NCI-H2196 (cell line): Measurements from ENCODE around the gene CENPE.

Experiments used
- DNase-seq: peaks from one replicate; lab custom pipeline; 2025; ENCODE audit not compliant: unreplicated experiment; lab: John Stamatoyannopoulos, UW

Gene CENPE

GRCh38 chr4:103136671-103137445, 61.3 kb downstream of the CENPE start:
- no peak for DNase-seq

DNA sequence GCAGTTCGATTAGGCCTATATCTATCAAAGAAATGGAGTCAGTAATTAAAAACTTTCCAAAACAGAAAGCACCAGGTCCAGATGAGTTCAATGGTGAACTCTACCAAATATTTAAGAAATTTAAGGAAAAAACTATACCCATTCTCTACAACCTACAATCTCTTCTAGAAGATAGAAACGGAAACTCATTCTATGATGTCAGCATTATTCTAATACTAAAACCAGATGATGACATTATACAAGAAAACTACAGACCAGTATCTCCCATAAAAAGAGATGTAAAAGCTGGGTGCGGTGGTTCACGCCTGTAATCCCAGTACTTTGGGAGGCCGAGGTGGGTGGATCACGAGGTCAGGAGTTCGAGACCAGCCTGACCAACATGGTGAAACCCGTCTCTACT, 69.0 kb downstream of the CENPE start:
- DNase-seq: no peak

- DNase-seq: no peak
These were observed 72.0 kb downstream of the CENPE start for GRCh38 chr4:103126126-103126525.

DNA sequence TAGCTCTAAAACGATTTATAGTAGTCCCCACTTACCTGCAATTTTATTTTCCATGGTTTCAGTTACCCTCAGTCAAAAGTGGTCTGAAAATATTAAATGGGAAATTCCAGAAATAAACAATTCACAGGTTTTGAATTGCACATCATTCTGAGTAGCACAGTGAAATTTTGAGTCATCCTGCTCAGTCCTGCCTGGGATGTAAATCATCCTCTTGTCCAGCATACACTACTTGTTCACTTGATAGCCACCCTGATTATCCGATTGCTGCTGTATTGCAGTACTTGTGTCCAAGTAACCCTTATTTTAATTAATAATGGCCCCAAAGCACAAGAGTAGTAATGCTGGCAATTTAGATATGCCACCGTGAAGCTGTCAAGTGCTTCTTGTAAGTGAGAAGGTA, 75.0 kb downstream of the CENPE start:
- DNase-seq: no peak

- no peak for DNase-seq
These were observed 80.0 kb downstream of the CENPE start for GRCh38 chr4:103118166-103118565.

DNA sequence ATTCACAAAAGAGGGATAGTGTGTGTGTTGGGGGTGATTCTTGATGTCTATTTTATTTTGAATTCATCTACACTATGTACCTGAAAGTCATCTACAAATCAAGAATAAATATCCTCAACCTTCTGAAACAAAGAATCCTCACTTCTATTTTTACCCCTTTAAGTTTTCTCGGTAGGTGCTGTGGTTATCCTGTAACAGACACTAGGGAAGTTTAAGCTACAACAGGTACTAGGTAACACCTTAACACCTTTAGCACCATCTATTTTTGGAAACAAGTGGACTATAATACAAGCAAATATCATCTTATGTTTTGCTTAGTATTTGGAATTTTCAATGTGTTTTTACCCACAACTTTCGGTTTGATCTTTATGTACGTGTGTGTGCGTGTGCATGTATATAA, 86.5 kb downstream of the CENPE start:
- no peak for DNase-seq

GRCh38 chr4:103108542-103108941, 89.6 kb downstream of the CENPE start:
- DNase-seq: no peak

GRCh38 chr4:103105558-103106356, 92.4 kb downstream of the CENPE start:
- DNase-seq: no peak

- no peak for DNase-seq
These were observed 93.3 kb downstream of the CENPE start for GRCh38 chr4:103104886-103105285.

DNA sequence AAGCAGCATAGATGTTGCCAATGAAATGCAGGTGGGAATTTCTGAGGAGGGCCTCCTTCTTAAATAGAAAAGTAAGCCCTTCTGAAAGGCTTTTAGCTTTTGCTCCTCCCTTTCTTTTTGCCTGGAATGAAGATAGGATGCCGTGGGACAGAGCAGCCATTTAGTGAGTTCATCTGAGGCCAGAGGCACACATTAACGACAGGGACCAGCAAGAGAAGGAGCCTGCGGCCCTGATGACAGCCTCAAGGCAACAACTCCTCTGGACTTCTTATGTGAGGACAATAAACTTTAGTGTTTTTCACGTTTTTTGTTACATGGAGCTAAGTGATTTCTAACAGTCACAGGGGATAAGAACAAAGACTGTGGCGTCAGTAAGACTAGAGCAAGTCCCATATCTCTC, 97.5 kb downstream of the CENPE start:
- DNase-seq: no peak

DNA sequence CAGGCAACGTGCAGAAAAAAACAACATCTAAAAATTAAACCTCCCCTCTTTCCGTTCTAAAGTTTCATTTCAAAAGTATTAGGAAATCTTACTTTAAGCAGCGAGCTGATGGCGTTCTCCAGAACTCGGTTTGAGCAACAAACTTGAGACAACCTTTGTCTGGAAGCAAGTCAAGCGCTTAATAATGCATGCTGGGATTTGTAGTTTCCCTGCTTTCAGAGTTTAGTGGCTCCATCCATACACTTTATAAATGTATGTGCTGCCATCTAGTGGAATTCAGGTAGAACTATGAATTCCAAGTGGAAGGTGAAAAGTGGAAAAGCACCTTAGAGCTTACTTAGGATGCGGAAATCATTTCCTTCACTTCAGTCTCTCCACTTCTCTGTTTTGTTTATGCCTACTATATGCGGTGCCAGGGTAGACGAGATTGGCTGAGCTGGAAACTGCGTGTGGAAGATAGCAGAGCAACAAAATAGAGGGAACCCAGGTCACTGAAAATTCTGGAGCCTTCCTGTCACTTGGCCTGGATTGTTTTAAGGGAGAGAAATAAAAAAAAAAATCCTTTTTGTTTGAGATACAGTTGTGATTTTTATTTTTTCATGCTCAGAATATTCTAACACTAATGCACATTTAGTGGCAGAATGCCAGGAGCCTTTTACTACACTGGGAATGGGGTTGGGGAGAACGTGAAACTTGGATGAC, 98.3 kb downstream of the CENPE start, which contains the start of gene BDH2:
BDH2 (minus strand) TSS at position 144 of the 702 bp plus-strand sequence. CDS start 3,580 bp downstream, outside the sequence.
- DNase-seq: peak; percentile 66

- no peak for DNase-seq
These were observed 99.2 kb downstream of the CENPE start for GRCh38 chr4:103098756-103099440.

- no peak for DNase-seq
These were observed 99.8 kb downstream of the CENPE start for GRCh38 chr4:103098341-103098740.

- no peak for DNase-seq
These were observed 101.0 kb downstream of the CENPE start for GRCh38 chr4:103097112-103097511.

DNA sequence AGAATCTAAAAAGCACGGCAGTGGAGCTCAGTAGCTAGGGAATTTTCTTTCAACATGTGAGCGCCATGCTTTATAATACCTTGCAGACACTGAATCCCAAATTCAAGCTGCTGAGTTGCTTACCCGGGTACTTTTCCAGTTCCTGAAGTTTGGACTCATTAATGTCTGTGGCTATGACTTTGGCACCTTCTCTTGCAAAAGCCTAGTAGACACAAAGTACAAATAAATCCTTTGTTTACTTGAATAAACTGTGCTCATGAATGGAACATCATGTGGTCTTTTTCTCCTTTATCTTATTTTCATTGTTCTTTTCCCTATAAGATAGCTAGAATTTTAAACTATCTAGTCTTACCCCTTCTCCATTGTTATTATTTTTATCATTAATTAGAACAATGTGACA, 103.1 kb downstream of the CENPE start:
- no peak for DNase-seq

GRCh38 chr4:103092245-103092644, 105.9 kb downstream of the CENPE start:
- DNase-seq: no peak

- peak; percentile 46 for DNase-seq
These were observed 106.4 kb downstream of the CENPE start for GRCh38 chr4:103091601-103092223.

- DNase-seq: no peak
These were observed 108.7 kb downstream of the CENPE start for GRCh38 chr4:103089481-103089880.

GRCh38 chr4:103086551-103086950, 111.6 kb downstream of the CENPE start:
- DNase-seq: no peak

DNA sequence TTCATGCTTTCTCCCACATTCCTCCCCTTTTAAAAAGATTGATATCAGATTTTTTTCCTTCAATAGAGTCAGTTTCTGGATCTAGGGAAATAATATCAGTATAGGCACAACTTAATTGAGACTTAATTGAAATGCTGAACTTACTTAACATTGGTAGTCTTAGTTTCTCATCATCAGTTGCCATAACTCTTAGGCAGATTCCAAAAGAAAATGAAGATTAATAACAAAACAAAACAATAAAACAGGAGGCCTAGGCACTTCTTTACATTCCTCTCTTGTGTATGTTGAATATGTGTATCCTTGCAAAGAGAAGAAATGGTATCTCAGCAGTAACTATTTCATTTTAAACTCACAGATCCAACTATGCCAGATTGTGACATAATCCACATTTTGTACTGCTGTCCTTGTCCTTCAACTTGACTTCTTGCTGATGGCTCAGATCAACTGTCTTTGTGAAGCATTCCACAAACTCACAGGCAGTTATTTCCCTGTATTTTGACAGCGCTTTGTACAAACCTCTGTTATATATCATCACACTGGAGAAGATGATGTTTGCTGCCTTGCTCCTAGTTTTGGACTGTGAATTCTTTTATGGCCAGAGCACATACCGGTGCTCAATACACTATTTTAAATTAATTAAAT, 112.5 kb downstream of the CENPE start:
- DNase-seq: no peak
